OCI-LY1 (cell line): ENCODE measurements around the gene DECR2.
A peak's percentile ranks its signal among the peaks of the same experiment; 100 is the strongest.
"Not testable (repeated sequence)": the region's sequence is repeated elsewhere in the genome, so short reads cannot be mapped to it uniquely, and the experiment has no call there.

Source experiments
- H2AFZ ChIP-seq: fragments of 200-600 bp; sonication (generic), shearing (Covaris generic); 2 replicates; pipeline ENCODE4 v1.6.0; 2014; ENCODE audit warnings: antibody characterized with exemption, mild to moderate bottlenecking, low read length
- H3F3A ChIP-seq: fragments of 200-600 bp; sonication (generic), shearing (Covaris generic); 2 replicates; pipeline ENCODE4 v1.6.0; 2014; ENCODE audit warnings: mild to moderate bottlenecking, antibody characterized with exemption, low read length, moderate library complexity; ENCODE audit not compliant: insufficient read depth
- H3K27ac ChIP-seq: fragments of 200-600 bp; sonication (generic); 2 replicates; pipeline ENCODE4 v1.5.1; 2014; ENCODE audit warnings: low read length, mixed run types, mild to moderate bottlenecking, low read depth; ENCODE audit not compliant: poor library complexity, severe bottlenecking
- H3K27me3 ChIP-seq: fragments of 200-600 bp; sonication (generic); 2 replicates; pipeline ENCODE4 v1.6.0; 2014; ENCODE audit warnings: antibody characterized with exemption, mild to moderate bottlenecking, low read length, moderate library complexity; ENCODE audit not compliant: insufficient read depth
- H3K36me3 ChIP-seq: fragments of 200-600 bp; sonication (generic); 2 replicates; pipeline ENCODE4 v1.6.1; 2014; ENCODE audit warnings: mild to moderate bottlenecking, antibody characterized with exemption, low read length, moderate library complexity, mixed read lengths; ENCODE audit not compliant: insufficient read depth
- H3K4me1 ChIP-seq: fragments of 200-600 bp; sonication (generic); 2 replicates; pipeline ENCODE4 v1.5.1; 2014; ENCODE audit warnings: mild to moderate bottlenecking, low read length, moderate library complexity; ENCODE audit not compliant: insufficient read depth, severe bottlenecking
- H3K4me2 ChIP-seq: fragments of 200-600 bp; sonication (generic), shearing (Covaris generic); 2 replicates; pipeline ENCODE4 v1.6.1; 2014; ENCODE audit warnings: low read length
- H3K4me3 ChIP-seq: fragments of 200-600 bp; sonication (generic); 2 replicates; pipeline ENCODE4 v1.5.1; 2014; ENCODE audit warnings: low read length, low read depth, mild to moderate bottlenecking, mixed read lengths; ENCODE audit not compliant: poor library complexity, severe bottlenecking
- H3K79me2 ChIP-seq: fragments of 200-600 bp; shearing (Covaris generic); 2 replicates; pipeline ENCODE4 v1.6.1; 2016; ENCODE audit warnings: mixed run types, low read length, mixed read lengths; ENCODE audit not compliant: insufficient read depth
- H3K9ac ChIP-seq: fragments of 200-600 bp; sonication (generic), shearing (Covaris generic); 2 replicates; pipeline ENCODE4 v1.6.1; 2014; ENCODE audit warnings: mild to moderate bottlenecking, low read length, mixed read lengths
- H3K9me2 ChIP-seq: fragments of 200-600 bp; sonication (generic), shearing (Covaris generic); 2 replicates; pipeline ENCODE4 v1.6.1; 2014; ENCODE audit warnings: low read depth, mild to moderate bottlenecking, low read length, mixed read lengths
- H3K9me3 ChIP-seq: fragments of 200-600 bp; shearing (Covaris generic); 2 replicates; pipeline ENCODE4 v1.6.1; 2014; ENCODE audit warnings: low read length, mixed read lengths
- H4K20me1 ChIP-seq: fragments of 200-600 bp; sonication (generic), shearing (Covaris generic); 2 replicates; pipeline ENCODE4 v1.6.0; 2016; ENCODE audit warnings: mild to moderate bottlenecking, low read length; ENCODE audit not compliant: insufficient read depth
- CTCF ChIP-seq: fragments of 200-600 bp; sonication (generic), shearing (Covaris generic); IDR thresholded peaks from 2 replicates; pipeline ENCODE4 v1.5.1; 2017; ENCODE audit warnings: mild to moderate bottlenecking, antibody characterized with exemption, low read length, moderate library complexity, mixed read lengths
- EZH2 ChIP-seq: fragments of 200-600 bp; sonication (generic), shearing (Covaris generic); IDR thresholded peaks from 2 replicates; pipeline ENCODE4 v1.8.0; 2017; ENCODE audit warnings: borderline replicate concordance, mixed run types, mild to moderate bottlenecking, antibody characterized with exemption, low read length, moderate library complexity, mixed read lengths

DECR2 gene

GRCh38 chr16:360698-361336 lies 40.9 kb upstream of the DECR2 start:
- Histone ChIP-seq H3K27me3 (no peaks in the 10 kb centered on the region), H3K9me2 (no peaks in the 10 kb centered on the region), H3K79me2 (no peaks in the 10 kb centered on the region), H3K4me1 (no peaks in the 10 kb centered on the region), H3F3A (no peaks in the 10 kb centered on the region), H2AFZ (no peak overlapping the region), H3K4me3 (no peak overlapping the region), H3K9ac (no peak overlapping the region), H3K36me3 (no peaks in the 10 kb centered on the region), H3K4me2 (no peak overlapping the region), H3K27ac (no peak overlapping the region), H4K20me1 (no peaks in the 10 kb centered on the region), H3K9me3 (no peaks in the 10 kb centered on the region)
- TF ChIP-seq EZH2 (no peak), CTCF (no peak)

DNA sequence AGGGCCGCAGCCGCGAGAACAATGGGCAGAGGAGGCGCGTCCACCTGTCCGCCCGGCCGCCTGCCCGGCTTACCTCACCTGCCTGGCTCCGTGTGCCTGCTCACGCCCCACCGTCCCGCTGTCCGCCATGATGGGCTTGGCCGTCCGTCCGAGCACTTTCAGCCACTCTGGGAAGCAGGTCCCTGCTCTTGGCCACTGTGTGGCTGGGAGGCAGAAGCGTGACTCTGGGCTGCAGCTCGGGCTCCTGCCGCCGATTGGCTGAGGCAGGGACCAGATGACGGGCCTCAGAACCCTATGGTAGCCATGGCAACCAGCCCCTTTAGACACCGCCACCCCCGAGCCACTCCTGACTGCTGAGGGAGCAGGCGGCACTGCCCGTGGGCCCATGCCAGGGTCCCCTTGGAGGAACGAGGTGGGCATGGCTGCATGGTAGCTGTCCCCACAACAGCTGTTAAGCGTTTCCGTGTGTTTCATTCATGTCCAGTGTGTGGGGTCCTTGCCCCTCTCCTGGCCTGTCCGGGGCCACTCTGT lies 40.3 kb upstream of the DECR2 start:
- TF ChIP-seq CTCF (no peak), EZH2 (no peak)
- Histone ChIP-seq H3K9me3 (no peaks in the 10 kb centered on the region), H2AFZ (no peak overlapping the region), H3F3A (no peaks in the 10 kb centered on the region), H3K4me2 (no peak overlapping the region), H3K9me2 (no peaks in the 10 kb centered on the region), H4K20me1 (no peaks in the 10 kb centered on the region), H3K27ac (no peak overlapping the region), H3K4me3 (no peak overlapping the region), H3K79me2 (no peaks in the 10 kb centered on the region), H3K27me3 (no peaks in the 10 kb centered on the region), H3K4me1 (no peaks in the 10 kb centered on the region), H3K36me3 (peaks cover 5% of the 10 kb centered on the region), H3K9ac (no peak overlapping the region)

DNA sequence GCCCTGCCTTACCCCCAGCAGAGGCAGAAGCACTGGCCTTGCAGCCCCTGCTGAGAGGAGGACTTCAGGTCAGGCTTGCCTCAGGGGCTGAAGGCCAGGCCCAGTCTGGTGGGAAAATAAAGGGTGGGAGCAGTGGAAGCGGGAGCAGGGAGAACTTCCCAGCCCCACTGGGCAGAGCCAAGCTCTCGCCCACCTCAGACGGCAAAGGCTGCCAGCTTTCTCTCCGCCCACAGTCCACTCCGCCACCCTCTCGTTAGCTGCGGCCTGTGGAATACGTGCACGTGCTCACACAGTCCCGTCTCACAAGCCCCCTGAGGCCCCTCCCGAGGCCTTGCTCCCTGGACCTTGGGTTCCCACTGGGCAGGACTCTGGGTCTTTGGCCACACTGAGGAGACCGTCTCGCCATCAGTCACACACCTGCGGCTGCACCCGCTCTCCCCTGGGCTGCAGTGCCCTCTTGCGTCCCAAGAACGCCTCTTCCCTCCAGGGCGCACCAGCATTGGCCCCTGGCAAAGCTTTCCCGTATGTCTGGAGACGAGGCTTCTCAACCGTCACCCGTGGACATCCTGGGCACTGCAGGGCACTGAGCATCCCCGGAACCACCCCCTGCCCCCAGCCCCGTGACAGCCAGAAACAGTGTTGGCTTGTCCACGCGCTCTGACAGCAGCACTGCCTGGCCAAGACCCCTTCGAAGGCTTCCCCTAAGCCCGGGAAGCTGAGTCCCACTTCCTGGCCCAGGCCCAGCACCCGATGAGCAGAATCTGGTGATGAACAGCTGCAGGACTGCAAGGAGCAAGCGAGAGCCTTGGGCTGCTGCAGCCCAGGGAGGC lies 39.6 kb upstream of the DECR2 start:
- Histone ChIP-seq H3K79me2 (no peaks in the 10 kb centered on the region), H3K27me3 (no peaks in the 10 kb centered on the region), H2AFZ (no peak overlapping the region), H3F3A (no peaks in the 10 kb centered on the region), H3K4me2 (peak overlapping the region; percentile 21; the same call in 1 of the 2 replicates), H3K9me3 (no peaks in the 10 kb centered on the region), H3K9ac (no peak overlapping the region), H3K4me1 (no peaks in the 10 kb centered on the region), H3K9me2 (no peaks in the 10 kb centered on the region), H3K36me3 (peaks cover 12% of the 10 kb centered on the region), H4K20me1 (no peaks in the 10 kb centered on the region), H3K4me3 (no peak overlapping the region), H3K27ac (no peak overlapping the region)
- TF ChIP-seq EZH2 (no peak), CTCF (peak; percentile 82)

- not testable (repeated sequence) for H3K4me1 ChIP-seq, H3K27me3 ChIP-seq, H3K9ac ChIP-seq, H3K27ac ChIP-seq, H3K79me2 ChIP-seq, H2AFZ ChIP-seq, H3K9me2 ChIP-seq, H3K4me3 ChIP-seq, H3F3A ChIP-seq, H3K9me3 ChIP-seq, H3K4me2 ChIP-seq, H4K20me1 ChIP-seq
- H3K36me3 ChIP-seq = peaks cover 18% of the 10 kb centered on the region
These were observed 39.0 kb upstream of the DECR2 start for GRCh38 chr16:362702-362999.
